Fibroblast of lung (primary cell): ENCODE results near the gene LRRC55. TPM values are rescaled to one million over a fixed set of nuclear protein-coding genes. Genes with fewer than 3 reads are reported as not detected.

Source experiments
- DNase-seq, 2 donors: peaks; one replicate each; pipeline versions ENCODE4 v3.0.0 to v3.0.0-alpha.2; 2010; ENCODE audit warnings: low read depth in 2 of 2
- H2AFZ ChIP-seq: 2 replicates; pipeline ENCODE4 v1.5.1; 2012; ENCODE audit warnings: low read length, control low read depth, inconsistent platforms
- H3K27ac ChIP-seq: 2 replicates; pipeline ENCODE4 v1.5.1; 2011; ENCODE audit warnings: low read length, control low read depth; ENCODE audit not compliant: insufficient read depth
- H3K27me3 ChIP-seq: 2 replicates; pipeline ENCODE4 v1.5.1; 2011; ENCODE audit warnings: mild to moderate bottlenecking, low read length; ENCODE audit not compliant: control insufficient read depth, insufficient read depth
- H3K36me3 ChIP-seq: 2 replicates; pipeline ENCODE4 v1.5.1; 2011; ENCODE audit warnings: low read length; ENCODE audit not compliant: control insufficient read depth, insufficient read depth
- H3K4me1 ChIP-seq: 2 replicates; pipeline ENCODE4 v1.5.1; 2011; ENCODE audit warnings: low read length; ENCODE audit not compliant: control insufficient read depth, insufficient read depth; ENCODE audit errors: extremely low read depth
- H3K4me2 ChIP-seq: 2 replicates; pipeline ENCODE4 v1.5.1; 2011; ENCODE audit warnings: low read length, control low read depth; ENCODE audit not compliant: insufficient read depth; ENCODE audit errors: extremely low read depth
- H3K4me3 ChIP-seq, 4 experiments: fragments of 200-600 bp in 1 of 4; sonication (generic) in 1 of 4; replicated peaks in 1 of 4; 2 replicates each; pipeline ENCODE4 v1.5.1; 2011 to 2016; ENCODE audit warnings: low read length in 4 of 4, low read depth in 3 of 4, mild to moderate bottlenecking in 3 of 4, control low read depth in 2 of 4, inconsistent platforms in 1 of 4, mixed read lengths in 1 of 4; ENCODE audit not compliant: insufficient read depth in 1 of 4; ENCODE audit errors: control extremely low read depth in 1 of 4
- H3K79me2 ChIP-seq: 2 replicates; pipeline ENCODE4 v1.5.1; 2012; ENCODE audit warnings: mild to moderate bottlenecking, low read length, inconsistent platforms; ENCODE audit not compliant: control insufficient read depth, insufficient read depth
- H3K9ac ChIP-seq: 2 replicates; pipeline ENCODE4 v1.5.1; 2011; ENCODE audit warnings: mild to moderate bottlenecking, low read length, control low read depth; ENCODE audit not compliant: insufficient read depth
- H3K9me3 ChIP-seq: 2 replicates; pipeline ENCODE4 v1.5.1; 2012; ENCODE audit warnings: low read depth, low read length; ENCODE audit not compliant: control insufficient read depth, insufficient read depth
- H4K20me1 ChIP-seq: 2 replicates; pipeline ENCODE4 v1.5.1; 2011; ENCODE audit warnings: low read length; ENCODE audit not compliant: control insufficient read depth, insufficient read depth; ENCODE audit errors: extremely low read depth
- CTCF ChIP-seq, 2 donors: IDR thresholded peaks in 1 of 2; conservative IDR thresholded peaks in 1 of 2; 1 replicate in 1 of 2; 2 replicates in 1 of 2; pipeline ENCODE4 v1.5.1; 2011 to 2012; ENCODE audit warnings: low read length in 2 of 2, control low read depth in 1 of 2, inconsistent platforms in 1 of 2, low read depth in 1 of 2, mild to moderate bottlenecking in 1 of 2
- EZH2 ChIP-seq: IDR thresholded peaks from 2 replicates; pipeline ENCODE4 v1.5.1; 2012; ENCODE audit warnings: low read length, control low read depth, mild to moderate bottlenecking; ENCODE audit errors: missing control alignments
- polyA plus RNA-seq, 2 donors: library from polyadenylated mRNA; depleted of rRNA in 1 of 2; stranded (reverse) in 1 of 2; unstranded in 1 of 2; fragments of >200 nt; gene quantifications; 2 replicates each; pipeline ENCODE4 v1.2.1, GENCODE V29; 2011 to 2012; ENCODE audit warnings: missing spikeins in 1 of 2
- total RNA-seq: library from RNA; depleted of rRNA; stranded (reverse); fragments of >200 nt; gene quantifications from 2 replicates; pipeline ENCODE4 v1.2.1, GENCODE V29; 2014

The LRRC55 gene
- total and polyA plus RNA-seq, 2 donors (not counting 1 experiment from before 2014, with no cell fraction given): not detected

GRCh38 chr11:57180964-57181363, 789 bp upstream of the LRRC55 start:
- no peaks in the 10 kb centered on the region for H3K79me2 ChIP-seq

GRCh38 chr11:57182896-57183295, 1.1 kb downstream of the LRRC55 start:
- DNase-seq: no peak
- H4K20me1 ChIP-seq: no peaks in the 10 kb centered on the region
- H3K79me2 ChIP-seq: no peaks in the 10 kb centered on the region
- TF ChIP-seq CTCF (conservative IDR thresholded peaks at IDR 0.05 in 1 of 2, IDR thresholded peaks at IDR 0.05 in 1 of 2; ENCODE audit: low read depth in 1 of 2, low read length in 2 of 2) (no peak), EZH2 (no peak)
- H3K9me3 ChIP-seq: no peaks in the 10 kb centered on the region
- H3K36me3 ChIP-seq: no peaks in the 10 kb centered on the region
- no peaks in the 10 kb centered on the region for H3K4me1 ChIP-seq
- no peak overlapping the region for H3K4me2 ChIP-seq
- no peak overlapping the region for H3K4me3 ChIP-seq
- H3K9ac ChIP-seq: no peak overlapping the region
- H3K27ac ChIP-seq: no peak overlapping the region
- H3K27me3 ChIP-seq: peaks cover 3% of the 10 kb centered on the region
- no peak overlapping the region for H2AFZ ChIP-seq

More at GRCh38 chr11:57180964-57181363, 789 bp upstream of the LRRC55 start:
- Histone ChIP-seq H3K36me3 (no peaks in the 10 kb centered on the region), H3K27me3 (peaks cover 3% of the 10 kb centered on the region), H3K9ac (no peak overlapping the region), H3K4me3 (no peak overlapping the region), H3K9me3 (no peaks in the 10 kb centered on the region), H4K20me1 (no peaks in the 10 kb centered on the region), H3K4me2 (no peak overlapping the region), H3K27ac (no peak overlapping the region), H2AFZ (no peak overlapping the region), H3K4me1 (no peaks in the 10 kb centered on the region)
- DNase-seq: no peak
- TF ChIP-seq EZH2 (no peak), CTCF (conservative IDR thresholded peaks at IDR 0.05 in 1 of 2, IDR thresholded peaks at IDR 0.05 in 1 of 2; ENCODE audit: low read depth in 1 of 2, low read length in 2 of 2) (no peak)

- H3K79me2 ChIP-seq: no peaks in the 10 kb centered on the region
- no peak for TF ChIP-seq EZH2
- TF ChIP-seq CTCF (conservative IDR thresholded peaks at IDR 0.05 in 1 of 2, IDR thresholded peaks at IDR 0.05 in 1 of 2; ENCODE audit: low read depth in 1 of 2, low read length in 2 of 2): no peak
- no peak overlapping the region for H3K27ac ChIP-seq
- H3K9ac ChIP-seq: no peak overlapping the region
- no peaks in the 10 kb centered on the region for H3K36me3 ChIP-seq
- no peaks in the 10 kb centered on the region for H4K20me1 ChIP-seq
- no peak for DNase-seq
- H3K4me3 ChIP-seq: no peak overlapping the region
- no peak overlapping the region for H3K4me2 ChIP-seq
- H3K27me3 ChIP-seq: no peaks in the 10 kb centered on the region
- H3K9me3 ChIP-seq: no peaks in the 10 kb centered on the region
- no peaks in the 10 kb centered on the region for H3K4me1 ChIP-seq
- no peak overlapping the region for H2AFZ ChIP-seq
These were observed 8.8 kb downstream of the LRRC55 start for GRCh38 chr11:57190548-57190947.
